ENCODE measurements around the gene PMEPA1.

- TF ChIP-seq, protein P1, sequence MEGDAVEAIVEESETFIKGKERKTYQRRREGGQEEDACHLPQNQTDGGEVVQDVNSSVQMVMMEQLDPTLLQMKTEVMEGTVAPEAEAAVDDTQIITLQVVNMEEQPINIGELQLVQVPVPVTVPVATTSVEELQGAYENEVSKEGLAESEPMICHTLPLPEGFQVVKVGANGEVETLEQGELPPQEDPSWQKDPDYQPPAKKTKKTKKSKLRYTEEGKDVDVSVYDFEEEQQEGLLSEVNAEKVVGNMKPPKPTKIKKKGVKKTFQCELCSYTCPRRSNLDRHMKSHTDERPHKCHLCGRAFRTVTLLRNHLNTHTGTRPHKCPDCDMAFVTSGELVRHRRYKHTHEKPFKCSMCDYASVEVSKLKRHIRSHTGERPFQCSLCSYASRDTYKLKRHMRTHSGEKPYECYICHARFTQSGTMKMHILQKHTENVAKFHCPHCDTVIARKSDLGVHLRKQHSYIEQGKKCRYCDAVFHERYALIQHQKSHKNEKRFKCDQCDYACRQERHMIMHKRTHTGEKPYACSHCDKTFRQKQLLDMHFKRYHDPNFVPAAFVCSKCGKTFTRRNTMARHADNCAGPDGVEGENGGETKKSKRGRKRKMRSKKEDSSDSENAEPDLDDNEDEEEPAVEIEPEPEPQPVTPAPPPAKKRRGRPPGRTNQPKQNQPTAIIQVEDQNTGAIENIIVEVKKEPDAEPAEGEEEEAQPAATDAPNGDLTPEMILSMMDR (IDR thresholded peaks at IDR 0.05), result no peak
- no peak for TF ChIP-seq POLR2A (IDR thresholded peaks at IDR 0.05)
These were observed 88.2 kb downstream of the PMEPA1 start for GRCh38 chr20:57621421-57622200.
